NCI-H1092 treated with DMSO at 0.1 percent for 48 hours (cell line): ENCODE results near the gene RPS6KA1.
"Not testable (repeated sequence)": the region's sequence is repeated elsewhere in the genome, so short reads cannot be mapped to it uniquely, and the experiment has no call there.

Experiments
- DNase-seq: peaks from one replicate; lab custom pipeline; 2025; lab: John Stamatoyannopoulos, UW

Gene RPS6KA1

GRCh38 chr1:26529655-26530409 lies at the start of gene RPS6KA1:
TSS of gene RPS6KA1 (plus strand) at chr1:26529761. CDS start at chr1:26529921, 160 bp downstream.
- peak; percentile 76 for DNase-seq

- no peak for DNase-seq
Observed at GRCh38 chr1:26482921-26483320, 46.6 kb upstream of the RPS6KA1 start.

- no peak for DNase-seq
Observed at GRCh38 chr1:26483980-26484379, 45.6 kb upstream of the RPS6KA1 start.

GRCh38 chr1:26490155-26490554 lies 39.4 kb upstream of the RPS6KA1 start:
- DNase-seq: no peak

- no peak for DNase-seq
Observed at GRCh38 chr1:26493267-26493666, 36.3 kb upstream of the RPS6KA1 start.

GRCh38 chr1:26493938-26494337 lies 35.6 kb upstream of the RPS6KA1 start:
- DNase-seq: no peak

GRCh38 chr1:26496861-26497260 lies 32.7 kb upstream of the RPS6KA1 start:
- DNase-seq: no peak

- no peak for DNase-seq
Observed at GRCh38 chr1:26498894-26499293, 30.7 kb upstream of the RPS6KA1 start.

- peak; percentile 85 for DNase-seq
Observed at GRCh38 chr1:26500488-26501175, 28.9 kb upstream of the RPS6KA1 start.

GRCh38 chr1:26510711-26511110 lies 18.9 kb upstream of the RPS6KA1 start:
- not testable (repeated sequence) for DNase-seq

GRCh38 chr1:26515836-26516235 lies 13.7 kb upstream of the RPS6KA1 start:
- DNase-seq: not testable (repeated sequence)

- no peak for DNase-seq
Observed at GRCh38 chr1:26516987-26517765, 12.4 kb upstream of the RPS6KA1 start.

GRCh38 chr1:26517766-26518049 lies 11.9 kb upstream of the RPS6KA1 start:
- no peak for DNase-seq

- DNase-seq: no peak
Observed at GRCh38 chr1:26518355-26518754, 11.2 kb upstream of the RPS6KA1 start.

GRCh38 chr1:26520339-26520738 lies 9.2 kb upstream of the RPS6KA1 start:
- no peak for DNase-seq

- no peak for DNase-seq
Observed at GRCh38 chr1:26521669-26522030, 7.9 kb upstream of the RPS6KA1 start.

- DNase-seq: no peak
Observed at GRCh38 chr1:26522073-26522472, 7.5 kb upstream of the RPS6KA1 start.

GRCh38 chr1:26524181-26524580 lies 5.4 kb upstream of the RPS6KA1 start:
- no peak for DNase-seq

GRCh38 chr1:26526287-26526686 lies 3.3 kb upstream of the RPS6KA1 start:
- DNase-seq: no peak

GRCh38 chr1:26529405-26529654 lies 231 bp upstream of the RPS6KA1 start:
- DNase-seq: no peak

- no peak for DNase-seq
Observed at GRCh38 chr1:26530410-26530894, 891 bp downstream of the RPS6KA1 start.

- DNase-seq: peak; percentile 88
Observed at GRCh38 chr1:26530895-26531598, 1.5 kb downstream of the RPS6KA1 start.
